ENCODE data around the gene RASD1.
"Not testable (repeated sequence)": the region's sequence is repeated elsewhere in the genome, so short reads cannot be mapped to it uniquely, and the experiment has no call there.

The RASD1 gene

DNA sequence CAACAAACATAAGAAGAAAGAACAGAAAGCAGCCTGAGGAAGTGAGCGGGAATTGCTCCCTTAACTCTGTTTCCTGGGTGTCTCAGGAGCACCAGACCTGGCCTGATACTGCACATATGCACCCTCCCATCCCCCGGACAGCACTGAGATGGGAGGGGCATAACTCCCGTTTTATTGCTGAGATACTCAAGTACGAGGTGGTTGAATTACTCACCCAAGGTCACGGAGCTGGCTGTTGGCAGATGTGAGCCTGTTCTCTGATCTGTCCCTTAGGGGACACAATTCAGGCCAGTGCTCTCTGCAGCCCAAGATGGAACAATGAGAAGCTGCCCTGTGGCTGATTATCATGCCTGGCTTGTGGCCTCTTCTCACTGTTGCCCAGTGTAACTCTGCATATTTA, 28.5 kb downstream of the RASD1 start:
- no peak for DNase-seq

- no peak for DNase-seq
Observed at GRCh38 chr17:17467016-17467415, 29.2 kb downstream of the RASD1 start.

DNA sequence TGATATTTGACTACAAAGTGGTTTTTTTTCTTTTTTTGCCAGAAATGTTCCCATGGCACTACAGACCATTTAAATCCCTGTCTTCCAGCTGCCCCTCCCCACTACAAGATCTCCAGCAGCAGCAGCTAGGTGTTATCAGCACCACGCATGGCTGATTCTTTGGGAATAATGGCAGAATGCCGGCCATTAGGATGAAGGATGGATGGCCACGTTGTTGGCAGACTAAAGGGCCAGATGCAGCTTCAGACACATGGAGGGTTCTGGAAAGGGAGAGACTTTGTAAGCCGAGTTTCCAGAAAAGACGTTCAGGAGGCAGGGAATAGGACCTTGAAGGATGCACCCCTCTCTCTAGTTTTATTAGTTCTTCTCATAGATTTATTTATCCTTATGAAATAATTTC, 29.7 kb downstream of the RASD1 start:
- no peak for DNase-seq

DNA sequence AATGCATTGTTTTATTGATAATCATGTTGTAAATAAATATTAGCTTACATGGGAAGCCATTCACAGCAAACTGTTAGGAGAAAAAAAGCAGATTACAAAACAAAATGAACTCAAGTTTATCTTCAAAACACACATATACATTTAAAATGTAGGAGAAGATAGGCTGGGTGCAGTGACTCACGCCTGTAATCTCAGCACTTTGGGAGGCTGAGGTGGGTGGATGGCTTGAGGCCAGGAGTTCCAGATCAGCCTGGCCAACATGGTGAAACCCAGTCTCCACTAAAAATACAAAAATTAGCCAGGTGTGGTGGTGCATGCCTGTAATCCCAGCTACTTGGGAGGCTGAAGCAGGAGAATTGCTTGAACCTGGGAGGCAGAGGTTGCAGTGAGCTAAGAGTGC, 30.3 kb downstream of the RASD1 start:
- DNase-seq = not testable (repeated sequence)

GRCh38 chr17:17463821-17464220, 32.4 kb downstream of the RASD1 start:
- no peak for DNase-seq

- DNase-seq = no peak
Observed at GRCh38 chr17:17462048-17462824, 34.0 kb downstream of the RASD1 start.

DNA sequence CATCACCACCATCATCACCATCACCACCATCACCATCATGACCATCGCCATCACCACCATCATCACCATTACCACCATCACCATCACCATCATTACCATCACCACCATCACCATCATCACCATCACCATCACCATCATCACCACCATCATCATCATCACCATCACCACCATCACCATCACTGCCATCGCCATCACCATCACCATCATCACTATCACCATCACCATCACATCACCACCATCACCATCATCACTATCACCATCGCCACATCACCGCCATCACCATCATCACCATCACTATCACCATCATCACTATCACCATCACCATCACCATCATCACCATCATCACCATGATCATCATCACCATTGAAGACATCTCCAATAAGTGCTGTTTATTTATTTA, 36.2 kb downstream of the RASD1 start:
- DNase-seq = no peak

- DNase-seq = no peak
Observed at GRCh38 chr17:17457680-17458079, 38.5 kb downstream of the RASD1 start.

- no peak for DNase-seq
Observed at GRCh38 chr17:17456251-17456650, 39.9 kb downstream of the RASD1 start.

DNA sequence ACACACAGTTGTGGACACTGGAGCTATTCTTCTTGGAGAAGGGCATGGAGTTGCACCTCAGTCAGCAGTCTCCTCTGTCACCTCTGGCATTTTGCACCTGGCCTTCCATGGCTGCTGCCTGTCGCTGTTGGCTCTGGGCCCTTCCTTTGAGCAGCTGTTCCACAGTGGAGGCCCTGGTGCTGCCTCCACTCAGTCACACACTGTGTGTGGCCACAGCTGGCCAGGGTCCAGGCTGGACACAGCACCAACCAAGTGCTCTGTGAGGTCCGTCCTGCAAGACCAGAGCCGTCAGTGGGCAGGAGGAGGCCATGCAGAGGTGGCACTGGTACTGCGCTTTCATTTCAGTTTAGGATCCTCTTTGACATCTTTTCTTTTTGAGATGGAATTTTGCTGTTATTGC, 41.0 kb downstream of the RASD1 start:
- DNase-seq = no peak

DNA sequence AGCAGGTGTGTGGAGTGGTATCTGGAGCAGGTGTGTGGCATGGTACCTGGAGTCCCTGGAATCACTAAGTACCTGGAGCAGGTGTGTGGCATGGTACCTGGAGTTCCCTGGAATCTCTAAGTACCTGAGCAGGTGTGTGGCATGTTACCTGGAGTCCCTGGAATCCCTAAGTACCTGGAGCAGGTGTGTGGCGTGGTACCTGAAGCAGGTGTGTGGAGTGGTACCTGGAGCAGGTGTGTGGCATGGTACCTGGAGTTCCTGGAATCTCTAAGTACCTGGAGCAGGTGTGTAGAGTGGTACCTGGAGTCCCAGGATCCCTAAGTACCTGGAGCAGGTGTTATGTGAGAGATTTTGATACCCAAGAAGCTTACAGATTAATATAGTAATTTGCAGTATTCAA, 41.5 kb downstream of the RASD1 start:
- DNase-seq = not testable (repeated sequence)

DNA sequence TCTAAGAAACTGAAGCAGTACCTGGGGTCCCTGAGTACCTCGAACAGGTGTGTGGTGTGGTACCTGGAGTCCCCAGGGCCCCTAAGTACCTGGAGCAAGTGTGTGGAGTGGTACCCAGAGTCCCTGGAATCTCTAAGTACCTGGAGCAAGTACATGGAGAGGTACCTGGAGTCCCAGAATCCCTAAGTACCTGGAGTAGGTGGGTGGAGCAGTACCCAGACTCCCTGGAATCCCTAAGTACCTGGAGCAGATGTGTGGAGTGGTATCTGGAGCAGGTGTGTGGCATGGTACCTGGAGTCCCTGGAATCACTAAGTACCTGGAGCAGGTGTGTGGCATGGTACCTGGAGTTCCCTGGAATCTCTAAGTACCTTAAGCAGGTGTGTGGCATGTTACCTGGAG, 41.9 kb downstream of the RASD1 start:
- DNase-seq = no peak

DNA sequence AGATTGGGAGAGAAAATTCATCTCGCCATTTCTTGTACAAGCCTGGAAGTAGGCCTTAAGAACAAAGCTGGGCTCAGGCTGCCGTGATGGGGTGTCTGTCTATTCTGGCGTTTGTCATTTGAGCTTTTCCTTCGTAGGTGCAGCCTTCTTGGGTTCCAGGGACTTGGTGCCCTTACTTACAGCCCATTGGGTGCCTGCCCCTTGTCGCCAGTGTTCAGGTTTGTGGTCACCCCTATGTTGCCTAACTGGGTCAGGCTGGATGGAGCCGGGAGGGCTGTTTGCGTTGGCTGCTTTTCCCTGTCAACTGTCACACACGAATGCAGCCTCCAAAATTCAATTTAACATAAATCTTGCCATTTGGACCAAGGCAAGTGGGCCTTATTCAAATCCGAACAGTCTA, 43.1 kb downstream of the RASD1 start:
- no peak for DNase-seq

GRCh38 chr17:17448723-17449122, 47.5 kb downstream of the RASD1 start:
- no peak for DNase-seq

DNA sequence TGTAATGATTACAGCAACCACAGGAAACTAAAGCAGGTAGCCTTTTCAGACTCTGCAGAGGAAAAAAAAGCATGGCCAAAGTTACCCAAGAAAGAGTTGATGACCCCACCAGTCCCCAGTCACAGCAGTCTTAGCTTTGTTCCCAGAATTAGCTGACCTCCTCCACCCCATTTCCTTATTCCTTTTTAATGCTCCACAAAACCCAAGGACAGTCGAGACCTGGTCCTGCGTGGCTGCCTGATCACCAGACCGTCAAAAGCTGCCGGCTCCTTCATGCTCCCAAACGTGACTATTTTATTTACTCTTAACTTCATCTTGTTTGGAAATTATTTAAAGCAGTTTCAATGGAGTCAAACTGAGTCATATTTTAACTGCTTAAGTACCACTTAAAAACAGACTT, 48.1 kb downstream of the RASD1 start:
- DNase-seq = no peak

GRCh38 chr17:17447264-17447663, 48.9 kb downstream of the RASD1 start:
- no peak for DNase-seq

DNA sequence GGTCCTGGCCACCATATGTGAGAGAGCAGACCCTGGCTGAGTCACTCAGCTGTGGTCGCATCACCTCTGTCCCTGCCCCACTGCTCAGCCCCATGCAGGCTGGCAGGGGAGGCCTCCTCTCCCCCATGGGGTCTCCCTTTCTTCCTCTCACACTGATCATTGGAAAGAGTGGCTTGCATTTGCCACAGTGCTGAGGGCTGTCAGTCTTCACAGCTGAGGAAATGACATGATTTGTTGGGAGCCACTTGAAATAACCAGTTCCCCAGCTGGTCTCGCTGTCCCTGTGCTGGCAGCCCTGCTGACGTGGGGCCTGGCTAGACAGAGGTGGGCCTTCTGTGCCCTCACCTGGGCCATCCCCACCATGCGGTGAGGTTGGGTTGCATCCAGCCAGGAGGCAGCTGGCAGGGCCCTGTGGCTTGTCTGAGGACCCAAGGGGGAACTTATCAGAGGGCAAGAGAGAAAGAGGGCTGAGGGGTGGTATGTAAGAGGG, 49.5 kb downstream of the RASD1 start:
- no peak for DNase-seq

- no peak for DNase-seq
Observed at GRCh38 chr17:17445925-17446665, 50.1 kb downstream of the RASD1 start.

DNA sequence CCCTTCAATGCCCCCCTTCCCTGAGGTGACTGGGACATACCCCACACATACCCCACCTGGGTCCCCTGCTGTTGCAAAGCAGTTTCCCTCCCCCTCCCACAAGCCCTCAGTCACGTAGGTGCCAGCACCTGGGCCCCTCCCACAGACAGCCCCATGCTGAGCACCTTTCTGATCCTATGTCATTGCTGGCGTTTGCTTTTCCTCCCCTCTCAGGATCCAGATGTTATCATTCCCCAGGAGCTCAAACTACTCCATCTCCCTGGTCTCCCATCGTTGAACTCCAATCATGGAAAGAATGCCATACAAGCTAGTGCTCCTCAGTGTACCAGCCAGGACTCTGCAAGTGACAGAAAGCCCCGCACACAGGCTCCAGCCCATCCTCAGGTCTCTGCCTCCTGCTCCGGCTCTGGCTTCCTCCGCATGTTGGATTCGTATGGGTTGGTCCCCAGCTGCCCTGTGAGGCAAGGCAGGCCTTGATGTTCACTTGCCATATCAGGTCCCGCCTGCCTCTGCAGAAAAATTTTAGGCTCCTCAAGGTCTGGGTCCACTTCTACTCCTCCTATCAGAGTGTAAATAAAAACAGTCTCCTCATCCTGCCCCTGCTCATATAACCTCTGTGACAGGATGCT, 50.8 kb downstream of the RASD1 start:
- no peak for DNase-seq
